ENCODE measurements around the gene NFATC1.

Gene NFATC1

DNA sequence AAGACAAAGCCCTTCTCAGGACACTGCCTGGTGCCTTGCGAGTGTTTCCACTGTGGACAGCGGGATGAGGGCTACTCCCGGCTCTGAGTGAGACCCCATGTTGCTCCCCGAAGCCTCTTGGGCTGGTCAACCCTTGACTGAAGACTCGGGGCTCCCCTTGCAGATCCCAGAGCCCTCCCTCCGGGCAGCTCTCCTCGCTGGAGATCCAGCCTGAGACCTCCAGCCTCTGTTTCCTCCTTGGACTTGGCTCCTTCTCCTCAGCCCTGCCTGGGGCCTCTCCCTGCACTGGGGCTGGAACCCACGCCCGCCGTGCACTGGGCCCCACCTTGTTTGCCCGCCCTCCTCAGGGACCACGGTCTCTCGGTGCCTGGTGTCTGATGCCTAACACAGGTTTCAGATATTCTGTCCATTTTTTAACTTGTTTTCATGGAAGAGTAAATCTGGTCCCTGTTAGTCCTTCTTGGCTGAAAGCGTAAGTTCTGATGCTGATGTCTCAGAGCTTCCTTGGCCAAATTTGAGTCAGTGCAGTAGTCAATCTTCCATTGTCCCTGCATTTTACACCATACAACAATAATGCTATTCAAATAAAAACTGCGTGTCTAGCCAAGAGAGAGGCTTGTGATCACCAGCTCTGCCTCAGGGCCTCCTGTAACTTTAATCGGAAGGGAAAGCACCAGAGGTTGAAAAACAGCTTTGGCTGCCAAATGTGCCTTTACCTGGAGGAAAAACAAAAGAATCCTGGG, 144.6 kb downstream of the NFATC1 start:
- H3K4me2 ChIP-seq (ENCODE audit: insufficient read depth, low read length): no peak overlapping the region
- H3K79me2 ChIP-seq (ENCODE audit: insufficient read depth, low read length): no peaks in the 10 kb centered on the region
- no peaks in the 10 kb centered on the region for H3K27me3 ChIP-seq (ENCODE audit: insufficient read depth, low read length, poor library complexity)
- no peaks in the 10 kb centered on the region for H3K36me3 ChIP-seq (ENCODE audit: insufficient read depth, low read length)
- H3K9me3 ChIP-seq (ENCODE audit: insufficient read depth, low read length, severe bottlenecking): no peaks in the 10 kb centered on the region
- H2AFZ ChIP-seq (ENCODE audit: low read depth, low read length): no peak overlapping the region
- TF ChIP-seq, protein P1, sequence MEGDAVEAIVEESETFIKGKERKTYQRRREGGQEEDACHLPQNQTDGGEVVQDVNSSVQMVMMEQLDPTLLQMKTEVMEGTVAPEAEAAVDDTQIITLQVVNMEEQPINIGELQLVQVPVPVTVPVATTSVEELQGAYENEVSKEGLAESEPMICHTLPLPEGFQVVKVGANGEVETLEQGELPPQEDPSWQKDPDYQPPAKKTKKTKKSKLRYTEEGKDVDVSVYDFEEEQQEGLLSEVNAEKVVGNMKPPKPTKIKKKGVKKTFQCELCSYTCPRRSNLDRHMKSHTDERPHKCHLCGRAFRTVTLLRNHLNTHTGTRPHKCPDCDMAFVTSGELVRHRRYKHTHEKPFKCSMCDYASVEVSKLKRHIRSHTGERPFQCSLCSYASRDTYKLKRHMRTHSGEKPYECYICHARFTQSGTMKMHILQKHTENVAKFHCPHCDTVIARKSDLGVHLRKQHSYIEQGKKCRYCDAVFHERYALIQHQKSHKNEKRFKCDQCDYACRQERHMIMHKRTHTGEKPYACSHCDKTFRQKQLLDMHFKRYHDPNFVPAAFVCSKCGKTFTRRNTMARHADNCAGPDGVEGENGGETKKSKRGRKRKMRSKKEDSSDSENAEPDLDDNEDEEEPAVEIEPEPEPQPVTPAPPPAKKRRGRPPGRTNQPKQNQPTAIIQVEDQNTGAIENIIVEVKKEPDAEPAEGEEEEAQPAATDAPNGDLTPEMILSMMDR (IDR thresholded peaks at IDR 0.05; ENCODE audit: borderline replicate concordance, extremely low read depth, low read length, poor library complexity, severe bottlenecking): no peak
- no peak for TF ChIP-seq EZH2 (IDR thresholded peaks at IDR 0.05; ENCODE audit: borderline replicate concordance, low read depth, low read length, severe bottlenecking)
- H4K20me1 ChIP-seq (ENCODE audit: insufficient read depth, low read length): no peaks in the 10 kb centered on the region
- no peaks in the 10 kb centered on the region for H3K4me1 ChIP-seq (ENCODE audit: insufficient read depth, low read length)
- ATAC-seq (ENCODE audit: insufficient read depth, low read depth): no peak
- no peak for DNase-seq
- H3K9ac ChIP-seq (ENCODE audit: low read depth, low read length): no peak overlapping the region
- H3K27ac ChIP-seq (ENCODE audit: low read length): no peak overlapping the region
- H3K4me3 ChIP-seq (ENCODE audit: low read depth in 1 of 2, low read length in 2 of 2): no peak overlapping the region

- DNase-seq (no peak), ATAC-seq (ENCODE audit: insufficient read depth, low read depth) (no peak)
- Histone ChIP-seq H4K20me1 (ENCODE audit: insufficient read depth, low read length) (no peaks in the 10 kb centered on the region), H2AFZ (ENCODE audit: low read depth, low read length) (no peak overlapping the region), H3K79me2 (ENCODE audit: insufficient read depth, low read length) (no peaks in the 10 kb centered on the region), H3K36me3 (ENCODE audit: insufficient read depth, low read length) (no peaks in the 10 kb centered on the region), H3K4me2 (ENCODE audit: insufficient read depth, low read length) (no peak overlapping the region), H3K9me3 (ENCODE audit: insufficient read depth, low read length, severe bottlenecking) (no peaks in the 10 kb centered on the region), H3K4me1 (ENCODE audit: insufficient read depth, low read length) (no peaks in the 10 kb centered on the region), H3K9ac (ENCODE audit: low read depth, low read length) (no peak overlapping the region), H3K27me3 (ENCODE audit: insufficient read depth, low read length, poor library complexity) (no peaks in the 10 kb centered on the region), H3K27ac (ENCODE audit: low read length) (no peak overlapping the region), H3K4me3 (ENCODE audit: low read depth in 1 of 2, low read length in 2 of 2) (no peak overlapping the region)
- TF ChIP-seq, protein P1 (IDR thresholded peaks at IDR 0.05; ENCODE audit: borderline replicate concordance, extremely low read depth, low read length, poor library complexity, severe bottlenecking): no peak
- no peak for TF ChIP-seq EZH2 (IDR thresholded peaks at IDR 0.05; ENCODE audit: borderline replicate concordance, low read depth, low read length, severe bottlenecking)
These were observed 145.2 kb downstream of the NFATC1 start for GRCh38 chr18:79540904-79541282.

DNA sequence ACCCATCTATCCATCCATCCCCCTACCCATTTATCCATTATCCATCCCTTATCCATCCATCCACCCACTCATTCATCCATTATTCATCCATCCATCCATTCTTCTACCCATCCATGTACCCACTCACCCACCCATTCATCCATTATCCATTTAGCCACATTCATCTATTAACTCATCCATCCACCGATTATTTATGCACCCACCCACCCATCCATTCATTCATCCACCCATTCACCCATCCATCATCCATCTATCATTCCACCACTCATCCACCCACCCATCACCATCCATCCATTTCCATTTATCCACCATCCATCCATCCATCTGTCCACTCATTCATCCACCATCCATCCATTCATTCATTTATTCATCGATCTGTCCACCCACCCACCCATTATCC, 146.5 kb downstream of the NFATC1 start:
- H3K9me3 ChIP-seq (ENCODE audit: insufficient read depth, low read length, severe bottlenecking): no peaks in the 10 kb centered on the region
- H3K27ac ChIP-seq (ENCODE audit: low read length): no peak overlapping the region
- no peak overlapping the region for H3K9ac ChIP-seq (ENCODE audit: low read depth, low read length)
- DNase-seq: no peak
- no peak for TF ChIP-seq EZH2 (IDR thresholded peaks at IDR 0.05; ENCODE audit: borderline replicate concordance, low read depth, low read length, severe bottlenecking)
- TF ChIP-seq, protein P1 (IDR thresholded peaks at IDR 0.05; ENCODE audit: borderline replicate concordance, extremely low read depth, low read length, poor library complexity, severe bottlenecking): no peak
- no peak overlapping the region for H3K4me3 ChIP-seq (ENCODE audit: low read depth in 1 of 2, low read length in 2 of 2)
- H3K36me3 ChIP-seq (ENCODE audit: insufficient read depth, low read length): no peaks in the 10 kb centered on the region
- H3K4me1 ChIP-seq (ENCODE audit: insufficient read depth, low read length): no peaks in the 10 kb centered on the region
- no peaks in the 10 kb centered on the region for H4K20me1 ChIP-seq (ENCODE audit: insufficient read depth, low read length)
- H3K27me3 ChIP-seq (ENCODE audit: insufficient read depth, low read length, poor library complexity): no peaks in the 10 kb centered on the region
- no peak for ATAC-seq (ENCODE audit: insufficient read depth, low read depth)
- H3K79me2 ChIP-seq (ENCODE audit: insufficient read depth, low read length): no peaks in the 10 kb centered on the region
- no peak overlapping the region for H3K4me2 ChIP-seq (ENCODE audit: insufficient read depth, low read length)
- H2AFZ ChIP-seq (ENCODE audit: low read depth, low read length): no peak overlapping the region

Measured in DND-41 (cell line).